Activated CD8-positive, alpha-beta memory T cell treated with anti-CD3 and anti-CD28 coated beads for 4 hours (primary cell): Measurements from ENCODE around the gene CACNA2D1.
"Not testable (repeated sequence)": the region's sequence is repeated elsewhere in the genome, so short reads cannot be mapped to it uniquely, and the experiment has no call there.

Experiments used
- DNase-seq, 2 donors: peaks; one replicate each; pipeline ENCODE4 v3.0.0-alpha.2; 2020; ENCODE audit warnings: low read depth in 2 of 2

CACNA2D1 gene

DNA sequence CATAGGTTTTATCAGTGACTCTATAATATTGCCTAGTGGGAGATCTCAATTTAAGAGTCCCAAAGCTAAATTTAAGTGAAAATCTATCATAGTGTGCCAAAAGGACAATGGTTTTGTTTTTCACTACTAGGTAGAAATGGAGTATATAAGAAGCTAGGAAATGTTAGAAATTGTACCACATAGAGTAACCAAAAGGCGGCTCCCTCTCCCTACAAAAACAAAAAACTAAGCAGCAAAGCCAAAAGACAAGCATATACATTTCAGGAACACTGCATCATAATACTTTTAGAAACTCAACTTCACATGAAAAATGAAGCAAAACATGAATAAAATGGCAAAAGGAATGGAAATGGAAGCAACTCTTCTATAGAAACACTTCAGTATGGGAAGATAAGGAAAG lies 271.6 kb downstream of the CACNA2D1 start:
- no peak for DNase-seq

DNA sequence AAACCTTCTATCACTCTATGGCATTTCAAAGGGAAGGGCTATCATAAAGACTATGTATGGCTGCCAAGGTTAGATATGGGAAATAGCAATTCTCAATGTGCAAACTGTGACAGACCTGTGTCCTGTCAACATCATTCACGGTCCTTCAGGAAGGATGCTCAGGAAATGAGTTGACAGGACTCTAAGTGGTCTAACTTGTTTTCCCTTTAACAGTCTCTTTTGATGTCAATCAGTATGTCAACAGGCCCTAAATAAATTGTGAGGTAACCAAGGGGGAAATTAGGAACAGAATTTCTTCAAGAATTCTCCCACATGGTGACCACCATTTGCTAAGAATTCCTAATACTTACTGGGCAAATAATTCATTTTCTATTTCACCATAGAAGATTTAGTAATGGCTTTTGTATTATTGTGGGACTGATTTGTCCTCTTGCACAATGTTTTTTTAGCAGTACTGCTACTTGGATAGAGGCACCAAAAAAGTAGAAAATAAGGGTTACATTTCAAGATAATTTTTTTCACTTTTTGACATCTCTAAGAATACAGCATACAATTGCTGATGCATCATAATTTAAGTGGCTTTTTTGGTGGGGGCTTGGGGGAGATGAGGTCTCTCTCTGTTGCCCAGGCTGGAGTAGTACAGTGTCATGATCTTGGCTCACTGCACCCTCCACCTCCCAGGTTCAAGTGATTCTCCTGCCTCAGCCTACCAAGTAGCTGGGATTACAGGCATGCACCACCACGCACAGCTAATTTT lies 275.8 kb downstream of the CACNA2D1 start:
- DNase-seq, result no peak

DNA sequence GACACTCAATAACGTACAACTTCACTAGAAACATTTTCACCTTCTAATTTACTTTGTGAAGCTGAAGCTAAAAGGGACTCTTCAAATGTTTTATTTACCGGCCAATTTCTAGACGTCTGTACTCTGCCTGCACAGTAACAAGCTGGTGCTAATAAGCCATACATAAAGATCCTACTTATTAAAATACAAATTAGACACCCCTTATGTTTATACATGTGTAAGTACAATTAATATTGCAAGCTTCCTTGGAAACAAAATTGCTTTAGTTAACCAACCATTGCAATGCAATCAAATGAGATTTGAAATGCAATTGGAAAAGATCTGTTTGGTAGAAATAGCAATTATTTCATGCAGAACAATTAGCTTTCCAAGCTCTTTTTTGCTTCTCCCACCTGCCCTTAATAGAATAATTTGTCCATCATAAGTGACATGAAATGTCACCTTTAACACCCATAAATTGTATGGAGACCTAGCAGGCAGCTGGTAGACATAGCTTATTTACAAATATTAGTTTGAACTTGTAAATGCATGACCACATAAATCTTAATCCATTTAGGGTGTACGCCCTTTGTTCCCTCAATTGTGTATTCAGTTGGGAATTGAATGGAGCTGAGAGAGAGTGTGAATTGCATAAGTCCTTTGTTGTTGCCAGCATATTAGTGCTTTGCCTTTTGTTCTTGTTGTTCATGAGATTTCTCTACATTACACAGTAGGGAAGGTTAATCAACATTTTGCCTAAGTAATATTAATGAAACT lies 277.1 kb downstream of the CACNA2D1 start:
- DNase-seq, result no peak

DNA sequence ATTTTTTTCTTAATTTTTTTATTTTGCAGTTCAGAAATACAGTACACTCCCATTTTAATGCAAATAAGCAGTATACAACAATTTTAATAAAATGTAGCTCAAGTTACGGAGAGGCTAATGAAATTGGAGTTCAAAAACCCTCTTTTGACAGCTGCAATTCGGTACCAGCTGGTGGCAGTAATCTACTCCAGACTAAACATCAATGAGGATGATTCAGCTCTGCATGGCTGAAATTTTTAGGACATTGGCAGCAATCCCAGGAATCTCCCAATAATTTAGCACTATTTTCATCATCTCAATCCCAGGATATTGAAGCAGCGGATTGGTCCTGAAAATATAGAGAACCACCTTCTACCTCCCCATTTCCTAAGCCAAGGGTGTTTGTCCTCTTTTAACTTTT lies 278.8 kb downstream of the CACNA2D1 start:
- DNase-seq, result no peak

DNA sequence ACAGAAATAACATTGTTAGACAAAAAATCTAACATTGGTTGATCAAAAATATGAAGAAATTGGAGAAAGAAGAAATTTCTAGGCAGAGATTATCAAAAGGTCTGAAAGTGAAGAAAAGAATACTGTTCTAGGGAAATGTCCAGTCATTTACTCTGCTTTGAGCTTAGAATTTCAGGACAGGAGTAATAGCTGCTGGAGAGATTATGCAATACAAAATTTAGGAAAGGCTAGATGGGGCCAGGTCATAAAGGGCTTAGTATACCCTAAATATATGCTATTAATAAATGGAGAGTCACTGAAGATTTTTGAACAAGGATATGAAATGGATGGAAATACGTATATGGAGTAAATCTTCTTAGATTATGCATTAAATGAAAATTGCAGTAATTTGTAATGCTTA lies 279.2 kb downstream of the CACNA2D1 start:
- DNase-seq, result no peak

GRCh38 chr7:82163586-82163985 lies 280.0 kb downstream of the CACNA2D1 start:
- no peak for DNase-seq

DNA sequence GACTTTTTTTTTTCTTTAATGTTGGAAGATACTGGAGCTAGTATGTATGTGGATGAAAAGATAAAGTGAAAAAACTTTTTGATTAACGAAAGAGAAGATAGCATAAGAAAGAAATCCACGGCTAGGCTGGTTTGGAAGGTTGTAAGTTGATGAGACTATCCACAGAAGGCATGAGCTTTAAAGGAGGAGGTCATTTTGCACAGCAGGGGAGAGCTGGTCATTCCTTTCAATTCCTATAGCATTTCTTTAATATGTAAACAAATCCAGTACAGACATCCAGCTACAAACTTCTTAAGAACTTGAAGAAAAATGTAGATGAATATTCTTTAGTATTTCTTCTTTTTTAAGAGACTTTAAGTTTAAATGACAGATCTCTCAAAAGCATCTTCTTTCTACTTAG lies 281.3 kb downstream of the CACNA2D1 start:
- DNase-seq, result no peak

GRCh38 chr7:82158327-82158726 lies 285.2 kb downstream of the CACNA2D1 start:
- DNase-seq, result no peak

DNA sequence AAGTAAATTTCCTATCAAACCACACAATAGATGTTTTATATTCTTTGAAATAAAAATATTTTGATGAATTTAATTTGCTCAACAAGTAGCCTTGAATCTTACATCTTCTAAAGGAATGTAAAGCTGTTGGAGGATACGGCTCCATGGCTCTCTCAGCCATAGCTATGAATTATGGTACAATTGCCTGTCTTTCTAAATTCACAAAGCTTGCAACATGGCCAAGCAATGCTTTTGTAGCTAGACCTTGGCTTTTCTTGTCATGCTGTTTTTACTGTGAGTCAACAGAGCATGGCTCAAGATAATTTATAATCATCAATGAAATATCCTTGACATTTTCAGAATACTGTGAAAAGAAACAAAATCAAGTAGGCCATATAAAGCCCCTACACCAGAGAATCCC lies 286.7 kb downstream of the CACNA2D1 start:
- DNase-seq, result no peak

DNA sequence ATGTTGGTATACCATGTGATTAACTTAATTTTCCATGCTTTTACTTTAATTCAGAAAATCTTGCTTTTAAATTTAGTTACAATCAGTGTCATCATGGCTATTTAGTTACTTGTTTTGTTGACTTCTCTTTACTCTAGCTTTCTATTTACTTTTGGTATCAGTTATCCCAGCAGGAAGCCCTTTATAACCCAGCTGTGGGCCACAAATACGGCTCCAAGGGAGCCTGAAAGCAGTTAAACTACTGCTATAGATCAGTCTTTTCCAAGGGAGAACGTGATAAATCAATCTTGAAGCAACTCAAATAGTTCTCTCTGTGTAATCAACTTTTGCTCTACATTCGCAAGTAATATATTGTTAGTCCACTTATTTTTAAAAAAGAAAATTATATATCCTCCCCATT lies 287.4 kb downstream of the CACNA2D1 start:
- DNase-seq, result no peak

DNA sequence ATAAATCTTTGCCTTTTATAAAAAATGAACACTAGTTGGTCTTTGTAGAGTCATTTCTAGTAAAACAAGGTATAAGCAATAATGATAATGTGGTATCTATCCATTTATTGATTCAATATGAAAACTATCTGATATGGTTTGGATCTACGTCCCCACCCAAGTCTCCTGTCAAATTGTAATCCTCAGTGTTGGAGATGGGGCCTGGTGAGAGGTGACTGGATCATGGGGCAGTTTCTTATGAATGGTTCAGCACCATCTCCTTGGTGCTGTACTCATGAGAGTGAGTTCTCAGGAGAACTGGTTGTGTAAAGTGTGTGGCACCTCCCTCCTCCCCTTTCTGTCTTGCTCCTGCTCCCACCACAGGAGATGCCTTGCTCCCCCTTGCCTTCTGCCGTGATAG lies 288.8 kb downstream of the CACNA2D1 start:
- no peak for DNase-seq

- no peak for DNase-seq
Measured at GRCh38 chr7:82153776-82154175, 289.8 kb downstream of the CACNA2D1 start.

- no peak for DNase-seq
Measured at GRCh38 chr7:82152858-82153257, 290.7 kb downstream of the CACNA2D1 start.

DNA sequence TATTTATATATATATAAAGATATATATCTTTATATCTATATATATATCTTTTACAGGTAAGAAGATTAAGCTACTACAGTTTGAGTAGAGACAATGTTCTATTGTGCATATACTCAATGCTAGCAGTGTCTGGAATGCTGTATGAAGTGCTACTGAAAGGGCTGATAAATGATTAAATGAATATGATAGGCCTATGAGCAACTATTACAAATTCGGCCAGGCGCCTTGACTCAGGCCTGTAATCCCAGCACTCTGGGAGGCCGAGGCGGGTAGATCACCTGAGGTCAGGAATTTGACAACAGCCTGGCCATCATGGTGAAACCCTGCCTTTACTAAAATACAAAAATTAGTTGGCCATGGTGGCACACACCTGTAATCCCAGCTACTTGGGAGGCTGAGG lies 297.1 kb downstream of the CACNA2D1 start:
- DNase-seq, result no peak

DNA sequence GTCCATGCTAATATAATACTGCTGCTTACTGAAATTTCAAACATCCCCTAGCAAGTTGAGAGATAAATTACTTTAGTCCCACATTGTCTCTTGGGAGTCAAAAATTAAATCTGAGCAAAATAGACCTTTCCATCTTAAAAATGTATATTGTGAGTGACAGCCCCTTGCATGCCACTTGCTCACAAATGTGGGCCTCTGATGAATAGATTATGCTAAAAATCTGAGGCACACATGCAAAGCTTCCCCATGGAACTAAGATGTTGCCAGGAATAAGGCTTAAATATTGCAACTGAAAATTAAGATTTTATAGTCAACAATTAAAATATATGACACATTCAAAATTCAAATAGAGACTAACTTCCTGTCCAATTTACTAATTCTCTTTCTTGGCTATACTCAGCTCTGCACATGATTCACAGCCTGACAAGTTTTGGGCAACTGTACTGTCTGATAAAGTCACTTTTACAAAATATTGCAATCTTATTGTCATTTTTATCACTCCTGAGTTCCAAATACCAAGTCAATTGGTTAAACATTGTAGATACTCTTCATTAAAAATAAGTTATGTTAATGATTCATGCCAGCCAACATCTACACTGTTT lies 301.2 kb downstream of the CACNA2D1 start:
- no peak for DNase-seq

DNA sequence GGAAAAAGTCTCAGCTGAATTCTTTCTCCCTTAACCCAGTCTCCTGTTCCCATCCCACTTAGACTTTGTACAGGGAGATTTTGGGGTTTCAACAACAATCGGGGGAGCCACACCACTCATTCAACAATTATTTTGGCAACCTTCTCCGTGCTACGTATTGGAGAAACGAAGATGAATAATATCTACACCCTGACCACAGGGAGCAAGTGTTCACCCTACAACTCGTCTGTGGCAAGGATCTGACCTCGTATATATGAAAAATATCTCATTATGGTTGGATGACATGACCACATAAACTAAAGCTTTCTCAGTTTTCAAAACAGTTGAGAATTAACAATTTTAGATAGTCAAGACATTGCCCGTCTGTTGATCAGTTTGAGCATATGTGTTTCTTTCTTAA lies 302.1 kb downstream of the CACNA2D1 start:
- DNase-seq, result no peak

DNA sequence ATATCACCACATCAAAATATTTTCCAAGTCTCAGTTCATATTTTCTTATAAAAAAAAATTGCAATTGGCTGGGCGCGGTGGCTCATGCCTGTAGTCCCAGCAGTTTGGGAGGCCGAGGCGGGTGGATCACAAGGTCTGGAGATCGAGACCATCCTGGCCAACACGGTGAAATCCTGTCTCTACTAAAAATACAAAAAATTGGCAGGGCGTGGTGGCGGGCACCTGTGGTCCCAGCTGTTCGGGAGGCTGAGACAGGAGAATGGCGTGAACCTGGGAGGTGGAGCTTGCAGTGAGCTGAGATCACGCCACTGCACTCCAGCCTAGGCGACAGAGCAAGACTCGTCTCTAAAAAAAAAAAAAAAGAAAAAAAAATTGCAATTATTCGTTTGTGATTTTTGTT lies 303.0 kb downstream of the CACNA2D1 start:
- not testable (repeated sequence) for DNase-seq

DNA sequence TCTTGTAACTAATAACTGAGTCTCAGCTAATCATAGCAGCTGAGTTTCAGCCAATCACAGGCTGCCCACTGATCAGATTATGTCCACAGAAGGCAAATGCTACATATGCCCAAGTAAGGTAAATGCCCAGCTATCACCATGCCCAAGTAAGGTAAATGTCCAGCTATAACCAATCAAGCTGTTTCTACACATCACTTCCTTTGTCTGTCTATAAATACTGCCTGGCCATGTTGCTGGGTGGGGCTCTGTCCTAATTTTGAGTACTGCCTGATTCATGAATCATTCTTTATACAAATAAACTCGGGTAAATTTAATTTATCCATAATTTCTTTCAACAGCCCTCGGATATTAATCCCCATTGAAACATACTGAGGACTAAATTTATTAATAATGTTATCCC lies 312.4 kb downstream of the CACNA2D1 start:
- no peak for DNase-seq

GRCh38 chr7:82129091-82129490 lies 314.5 kb downstream of the CACNA2D1 start:
- no peak for DNase-seq

DNA sequence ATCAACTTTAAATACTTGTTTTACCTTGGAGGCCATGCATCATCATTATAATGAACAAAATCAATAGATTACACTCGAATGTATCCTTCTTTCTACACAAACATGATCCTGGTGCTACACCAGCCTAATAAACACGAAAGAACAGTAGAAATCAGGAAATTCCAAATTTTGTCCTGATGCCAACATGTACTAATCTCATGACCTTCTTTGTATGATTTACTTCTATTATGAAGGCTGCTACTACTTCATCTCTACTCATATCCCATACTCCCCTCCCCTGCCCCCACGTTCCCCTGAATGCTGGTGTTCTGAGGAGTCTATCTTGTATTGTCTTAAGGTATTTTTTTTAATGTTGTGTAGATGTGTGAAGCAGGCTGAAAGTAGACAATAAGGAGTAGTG lies 315.0 kb downstream of the CACNA2D1 start:
- no peak for DNase-seq

DNA sequence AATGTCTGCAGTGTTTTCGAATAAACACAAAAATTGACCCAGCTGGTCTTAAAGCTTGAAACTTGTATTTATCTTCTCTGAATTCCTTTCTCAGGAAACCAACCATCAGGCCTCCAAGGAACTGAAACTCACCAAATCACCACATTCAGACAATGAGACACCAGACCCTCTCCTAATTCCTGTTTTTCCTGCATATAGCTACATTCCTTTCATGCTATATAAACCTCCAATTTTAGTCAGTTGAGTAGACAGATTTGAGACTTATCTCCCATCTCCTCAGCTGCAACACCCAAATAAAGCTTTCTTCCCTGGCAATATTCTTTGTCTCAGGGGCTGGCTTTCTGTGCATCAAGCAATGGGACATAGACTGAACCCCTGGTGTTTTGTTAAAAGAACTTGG lies 317.0 kb downstream of the CACNA2D1 start:
- no peak for DNase-seq

DNA sequence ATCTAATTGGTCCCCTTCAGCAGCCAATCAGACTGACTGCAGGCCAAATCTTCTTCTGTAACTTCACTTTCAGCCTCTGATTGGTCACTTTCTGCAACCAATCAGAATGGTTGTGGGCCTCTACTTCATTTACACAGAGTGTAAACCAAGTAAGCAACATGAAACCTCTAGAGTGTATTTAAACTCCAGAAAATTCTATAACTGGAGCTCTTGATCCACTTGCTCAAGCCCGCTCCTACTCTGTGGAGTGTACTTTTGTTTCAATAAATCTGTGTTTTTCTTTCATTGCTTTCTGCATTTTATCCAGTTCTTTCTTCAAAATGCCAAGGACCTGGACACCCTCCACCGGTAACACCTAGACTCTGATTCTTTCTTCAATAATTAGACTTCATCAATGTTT lies 319.1 kb downstream of the CACNA2D1 start:
- no peak for DNase-seq

GRCh38 chr7:82122275-82122674 lies 321.3 kb downstream of the CACNA2D1 start:
- no peak for DNase-seq
